GM19193 (cell line): ENCODE data around the gene EEF1A2.

Experiments
- POLR2A ChIP-seq: IDR thresholded peaks from 4 replicates; pipeline ENCODE4 v1.6.1; 2011; ENCODE audit not compliant: insufficient read depth, insufficient read length; ENCODE audit errors: extremely low read depth

The EEF1A2 gene

GRCh38 chr20:63519668-63520503, 21.0 kb upstream of the EEF1A2 start:
- no peak for TF ChIP-seq POLR2A

GRCh38 chr20:63518946-63519667, 20.2 kb upstream of the EEF1A2 start:
- no peak for TF ChIP-seq POLR2A

- TF ChIP-seq POLR2A: no peak
Observed at GRCh38 chr20:63518351-63518861, 19.5 kb upstream of the EEF1A2 start.

GRCh38 chr20:63517376-63518309, 18.8 kb upstream of the EEF1A2 start:
- no peak for TF ChIP-seq POLR2A

GRCh38 chr20:63513207-63513606, 14.3 kb upstream of the EEF1A2 start:
- no peak for TF ChIP-seq POLR2A

GRCh38 chr20:63509088-63509564, 10.2 kb upstream of the EEF1A2 start:
- no peak for TF ChIP-seq POLR2A

GRCh38 chr20:63508072-63508768, 9.3 kb upstream of the EEF1A2 start:
- no peak for TF ChIP-seq POLR2A

GRCh38 chr20:63507083-63507743, 8.3 kb upstream of the EEF1A2 start:
- TF ChIP-seq POLR2A: no peak

- TF ChIP-seq POLR2A: no peak
Observed at GRCh38 chr20:63505723-63506122, 6.8 kb upstream of the EEF1A2 start.

- TF ChIP-seq POLR2A: no peak
Observed at GRCh38 chr20:63505281-63505680, 6.4 kb upstream of the EEF1A2 start.

GRCh38 chr20:63504642-63505041, 5.8 kb upstream of the EEF1A2 start:
- TF ChIP-seq POLR2A: no peak

- no peak for TF ChIP-seq POLR2A
Observed at GRCh38 chr20:63503524-63503923, 4.6 kb upstream of the EEF1A2 start.

GRCh38 chr20:63502671-63503172, 3.8 kb upstream of the EEF1A2 start:
- no peak for TF ChIP-seq POLR2A
